ENCODE data around the gene KCNIP4. TPM values are rescaled to one million over a fixed set of nuclear protein-coding genes. Genes with fewer than 3 reads are reported as not detected.

KCNIP4 gene
- total RNA-seq, 2 experiments from 2014 or later = not detected

GRCh38 chr4:21554066-21554465 is 394.5 kb downstream of the KCNIP4 start:
- H3K4me3 Mint-ChIP-seq = no peak overlapping the region
- ChIA-PET POLR2A (no interaction called here), CTCF (no interaction called here)
- H3K27me3 Mint-ChIP-seq = no peaks in the 10 kb centered on the region
- no peaks in the 10 kb centered on the region for H3K9me3 Mint-ChIP-seq
- intact Hi-C loops (cut with micrococcal nuclease) = no loop called here
- no peak overlapping the region for H3K27ac Mint-ChIP-seq
- no peaks in the 10 kb centered on the region for H3K4me1 Mint-ChIP-seq (ENCODE audit: low read depth)
- no peak for DNase-seq
- H3K36me3 Mint-ChIP-seq = no peaks in the 10 kb centered on the region

GRCh38 chr4:21552455-21552854 is 396.1 kb downstream of the KCNIP4 start:
- POLR2A ChIA-PET = no interaction called here

GRCh38 chr4:21544955-21545354 is 403.6 kb downstream of the KCNIP4 start:
- no peak for DNase-seq
- Mint-ChIP-seq H3K4me1 (ENCODE audit: low read depth) (no peaks in the 10 kb centered on the region), H3K27ac (no peak overlapping the region), H3K27me3 (no peaks in the 10 kb centered on the region), H3K36me3 (no peaks in the 10 kb centered on the region), H3K9me3 (peaks cover 6% of the 10 kb centered on the region), H3K4me3 (no peak overlapping the region)
- ChIA-PET POLR2A (no interaction called here), CTCF (no interaction called here)
- intact Hi-C loops (cut with micrococcal nuclease) = no loop called here

More at GRCh38 chr4:21552455-21552854, 396.1 kb downstream of the KCNIP4 start:
- Mint-ChIP-seq H3K4me3 (no peak overlapping the region), H3K9me3 (no peaks in the 10 kb centered on the region), H3K4me1 (ENCODE audit: low read depth) (no peaks in the 10 kb centered on the region), H3K27me3 (no peaks in the 10 kb centered on the region), H3K36me3 (no peaks in the 10 kb centered on the region), H3K27ac (no peak overlapping the region)
- DNase-seq = no peak
- CTCF ChIA-PET = no interaction called here
- intact Hi-C loops (cut with micrococcal nuclease) = no loop called here

GRCh38 chr4:21544415-21544814 is 404.2 kb downstream of the KCNIP4 start:
- H3K4me1 Mint-ChIP-seq (ENCODE audit: low read depth) = no peaks in the 10 kb centered on the region
- POLR2A ChIA-PET = no interaction called here
- H3K9me3 Mint-ChIP-seq = peaks cover 6% of the 10 kb centered on the region
- H3K27ac Mint-ChIP-seq = no peak overlapping the region
- no peaks in the 10 kb centered on the region for H3K36me3 Mint-ChIP-seq
- intact Hi-C loops (cut with micrococcal nuclease) = no loop called here
- CTCF ChIA-PET = no interaction called here
- no peaks in the 10 kb centered on the region for H3K27me3 Mint-ChIP-seq
- no peak for DNase-seq
- no peak overlapping the region for H3K4me3 Mint-ChIP-seq

- Mint-ChIP-seq H3K36me3 (no peaks in the 10 kb centered on the region), H3K4me1 (ENCODE audit: low read depth) (no peaks in the 10 kb centered on the region), H3K9me3 (peaks cover 6% of the 10 kb centered on the region), H3K27ac (no peak overlapping the region), H3K4me3 (no peak overlapping the region), H3K27me3 (no peaks in the 10 kb centered on the region)
- no peak for DNase-seq
- CTCF ChIA-PET = no interaction called here
- POLR2A ChIA-PET = no interaction called here
- intact Hi-C loops (cut with micrococcal nuclease) = no loop called here
These were observed 405.1 kb downstream of the KCNIP4 start for GRCh38 chr4:21543514-21543913.

- H3K36me3 Mint-ChIP-seq = no peaks in the 10 kb centered on the region
- CTCF ChIA-PET = no interaction called here
- H3K4me3 Mint-ChIP-seq = no peak overlapping the region
- intact Hi-C loops (cut with micrococcal nuclease) = no loop called here
- no peak overlapping the region for H3K27ac Mint-ChIP-seq
- no peaks in the 10 kb centered on the region for H3K4me1 Mint-ChIP-seq (ENCODE audit: low read depth)
- no peaks in the 10 kb centered on the region for H3K27me3 Mint-ChIP-seq
- POLR2A ChIA-PET = no interaction called here
- no peak for DNase-seq
- H3K9me3 Mint-ChIP-seq = no peaks in the 10 kb centered on the region
These were observed 412.7 kb downstream of the KCNIP4 start for GRCh38 chr4:21535898-21536297.

- no peaks in the 10 kb centered on the region for H3K4me1 Mint-ChIP-seq (ENCODE audit: low read depth)
- CTCF ChIA-PET = no interaction called here
- POLR2A ChIA-PET = no interaction called here
- no peaks in the 10 kb centered on the region for H3K27me3 Mint-ChIP-seq
- no peak overlapping the region for H3K4me3 Mint-ChIP-seq
- no peaks in the 10 kb centered on the region for H3K36me3 Mint-ChIP-seq
- intact Hi-C loops (cut with micrococcal nuclease) = no loop called here
- no peak overlapping the region for H3K27ac Mint-ChIP-seq
- peaks cover 3% of the 10 kb centered on the region for H3K9me3 Mint-ChIP-seq
- no peak for DNase-seq
These were observed 417.5 kb downstream of the KCNIP4 start for GRCh38 chr4:21531048-21531447.

- no peak for DNase-seq
- intact Hi-C loops (cut with micrococcal nuclease) = no loop called here
- Mint-ChIP-seq H3K27ac (no peak overlapping the region), H3K9me3 (peaks cover 8% of the 10 kb centered on the region), H3K4me1 (ENCODE audit: low read depth) (no peaks in the 10 kb centered on the region), H3K4me3 (no peak overlapping the region), H3K36me3 (no peaks in the 10 kb centered on the region), H3K27me3 (no peaks in the 10 kb centered on the region)
- ChIA-PET CTCF (no interaction called here), POLR2A (no interaction called here)
These were observed 419.4 kb downstream of the KCNIP4 start for GRCh38 chr4:21529214-21529613.

- intact Hi-C loops (cut with micrococcal nuclease) = no loop called here
- Mint-ChIP-seq H3K4me3 (no peak overlapping the region), H3K9me3 (peaks cover 15% of the 10 kb centered on the region), H3K4me1 (ENCODE audit: low read depth) (no peaks in the 10 kb centered on the region), H3K27ac (no peak overlapping the region), H3K27me3 (no peaks in the 10 kb centered on the region), H3K36me3 (no peaks in the 10 kb centered on the region)
- POLR2A ChIA-PET = no interaction called here
- DNase-seq = no peak
- CTCF ChIA-PET = no interaction called here
These were observed 426.3 kb downstream of the KCNIP4 start for GRCh38 chr4:21522296-21522695.

GRCh38 chr4:21517126-21517859 is 431.3 kb downstream of the KCNIP4 start:
- H3K9me3 Mint-ChIP-seq = peaks cover 3% of the 10 kb centered on the region
- ChIA-PET CTCF (no interaction called here), POLR2A (no interaction called here)
- no peaks in the 10 kb centered on the region for H3K27me3 Mint-ChIP-seq
- no peak overlapping the region for H3K4me3 Mint-ChIP-seq
- intact Hi-C loops (cut with micrococcal nuclease) = no loop called here
- no peaks in the 10 kb centered on the region for H3K4me1 Mint-ChIP-seq (ENCODE audit: low read depth)
- H3K36me3 Mint-ChIP-seq = no peaks in the 10 kb centered on the region
- no peak overlapping the region for H3K27ac Mint-ChIP-seq
- no peak for DNase-seq

GRCh38 chr4:21514022-21514694 is 434.4 kb downstream of the KCNIP4 start:
- Mint-ChIP-seq H3K27me3 (no peaks in the 10 kb centered on the region), H3K27ac (no peak overlapping the region), H3K4me3 (no peak overlapping the region), H3K36me3 (no peaks in the 10 kb centered on the region), H3K4me1 (ENCODE audit: low read depth) (no peaks in the 10 kb centered on the region), H3K9me3 (no peaks in the 10 kb centered on the region)
- CTCF ChIA-PET = no interaction called here
- no peak for DNase-seq
- intact Hi-C loops (cut with micrococcal nuclease) = no loop called here
- POLR2A ChIA-PET = no interaction called here

GRCh38 chr4:21512353-21512752 is 436.2 kb downstream of the KCNIP4 start:
- Mint-ChIP-seq H3K9me3 (no peaks in the 10 kb centered on the region), H3K4me1 (ENCODE audit: low read depth) (no peaks in the 10 kb centered on the region), H3K27ac (no peak overlapping the region), H3K4me3 (no peak overlapping the region), H3K36me3 (no peaks in the 10 kb centered on the region), H3K27me3 (no peaks in the 10 kb centered on the region)
- POLR2A ChIA-PET = no interaction called here
- intact Hi-C loops (cut with micrococcal nuclease) = loop anchor here (1.0 kb wide), 1 partner anchor 256 kb away; no protein-coding TSS in a partner anchor
- DNase-seq = no peak
- CTCF ChIA-PET = no interaction called here

- ChIA-PET POLR2A (no interaction called here), CTCF (no interaction called here)
- no peak for DNase-seq
- intact Hi-C loops (cut with micrococcal nuclease) = no loop called here
- H3K27me3 Mint-ChIP-seq = no peaks in the 10 kb centered on the region
- H3K36me3 Mint-ChIP-seq = no peaks in the 10 kb centered on the region
- H3K4me1 Mint-ChIP-seq (ENCODE audit: low read depth) = no peaks in the 10 kb centered on the region
- H3K9me3 Mint-ChIP-seq = no peaks in the 10 kb centered on the region
- no peak overlapping the region for H3K27ac Mint-ChIP-seq
- H3K4me3 Mint-ChIP-seq = no peak overlapping the region
These were observed 441.1 kb downstream of the KCNIP4 start for GRCh38 chr4:21507439-21507838.

Data from activated CD4-positive, alpha-beta memory T cell treated with anti-CD3 and anti-CD28 coated beads for 36 hours (primary cell).